WTC11 (cell line): ENCODE data around the gene STKLD1. TPM values are rescaled to one million over a fixed set of nuclear protein-coding genes. Genes with fewer than 3 reads are reported as not detected.

Experiments used
- ATAC-seq: fragments of 200-7000 bp; cut with Tn5 transposase; 2 replicates; pipeline ENCODE4 v1.10.0; 2021; ENCODE audit warnings: mild to moderate bottlenecking, moderate library complexity
- CTCF ChIA-PET: fragments of 300-600 bp; sonication (Branson Sonifier 250); formaldehyde crosslinking; loops from one replicate; lab custom pipeline; 2021; ENCODE audit warnings: antibody characterized with exemption; lab: Charles Lee
- POLR2A ChIA-PET: fragments of 350-600 bp; sonication (Branson Sonifier 250); formaldehyde crosslinking; loops from one replicate; lab custom pipeline; 2021; ENCODE audit warnings: antibody characterized with exemption; lab: Charles Lee
- DNase-seq: peaks from one replicate; pipeline ENCODE4 v3.0.0; 2021; ENCODE audit warnings: low spot score
- H3K27ac Mint-ChIP-seq: 2 replicates; pipeline ENCODE4 v1.8.0; 2021; ENCODE audit warnings: mixed read lengths
- H3K27me3 Mint-ChIP-seq: 2 replicates; pipeline ENCODE4 v1.8.0; 2021; ENCODE audit warnings: low read depth, mild to moderate bottlenecking, moderate library complexity, mixed read lengths
- H3K36me3 Mint-ChIP-seq: 2 replicates; pipeline ENCODE4 v1.8.0; 2021; ENCODE audit warnings: mixed read lengths
- H3K4me1 Mint-ChIP-seq: 2 replicates; pipeline ENCODE4 v1.8.0; 2022; ENCODE audit warnings: mixed read lengths
- H3K4me3 Mint-ChIP-seq: 2 replicates; pipeline ENCODE4 v1.8.0; 2021; ENCODE audit warnings: mild to moderate bottlenecking, moderate library complexity, mixed read lengths
- H3K9me3 Mint-ChIP-seq: 2 replicates; pipeline ENCODE4 v1.8.0; 2021; ENCODE audit warnings: mixed read lengths
- CTCF ChIP-seq: fragments of 200-600 bp; IDR thresholded peaks from 2 replicates; pipeline ENCODE4 v1.8.0; 2022; ENCODE audit warnings: antibody characterized with exemption
- ESRRA ChIP-seq: sonication (generic); formaldehyde crosslinking; IDR thresholded peaks from 2 replicates; pipeline ENCODE4 v1.8.1; 2022; ENCODE audit warnings: mild to moderate bottlenecking, missing genetic modification reagents, borderline replicate concordance
- GABPB1 ChIP-seq: sonication (generic); formaldehyde crosslinking; IDR thresholded peaks from 2 replicates; pipeline ENCODE4 v1.8.1; 2023; ENCODE audit warnings: mild to moderate bottlenecking, missing genetic modification reagents
- MAX ChIP-seq: sonication (generic); formaldehyde crosslinking; IDR thresholded peaks from 2 replicates; pipeline ENCODE4 v1.8.0; 2022; ENCODE audit warnings: mild to moderate bottlenecking, missing genetic modification reagents
- MXD4 ChIP-seq: fragments of 250-450 bp; sonication (Bioruptor Pico); IDR thresholded peaks from 2 replicates; pipeline ENCODE4 v1.8.0; 2021; ENCODE audit warnings: mild to moderate bottlenecking, moderate library complexity, borderline replicate concordance
- PREB ChIP-seq: sonication (generic); formaldehyde crosslinking; IDR thresholded peaks from 2 replicates; pipeline ENCODE4 v1.8.1; 2022; ENCODE audit warnings: mild to moderate bottlenecking, missing genetic modification reagents, moderate library complexity, borderline replicate concordance
- SMAD4 ChIP-seq: sonication (generic); formaldehyde crosslinking; IDR thresholded peaks from 2 replicates; pipeline ENCODE4 v1.8.0; 2022; ENCODE audit warnings: mild to moderate bottlenecking, missing genetic modification reagents
- SOX15 ChIP-seq: fragments of 250-450 bp; sonication (Bioruptor Pico); IDR thresholded peaks from 2 replicates; pipeline ENCODE4 v1.9.0; 2021; ENCODE audit warnings: mild to moderate bottlenecking
- TCF7 ChIP-seq: sonication (generic); formaldehyde crosslinking; IDR thresholded peaks from 2 replicates; pipeline ENCODE4 v1.8.0; 2022; ENCODE audit warnings: mild to moderate bottlenecking, low read depth, missing genetic modification reagents, moderate library complexity
- ZNF138 ChIP-seq: sonication (generic); formaldehyde crosslinking; conservative IDR thresholded peaks from 2 replicates; pipeline ENCODE4 v1.8.1; 2022; ENCODE audit warnings: mild to moderate bottlenecking, moderate library complexity, missing genetic modification reagents
- ZNF263 ChIP-seq: sonication (generic); formaldehyde crosslinking; IDR thresholded peaks from 2 replicates; pipeline ENCODE4 v1.8.1; 2022; ENCODE audit warnings: low read depth, mild to moderate bottlenecking, moderate library complexity, missing genetic modification reagents
- ZNF416 ChIP-seq: fragments of 250-450 bp; sonication (Bioruptor Pico); IDR thresholded peaks from 2 replicates; pipeline ENCODE4 v1.9.0; 2021; ENCODE audit warnings: mild to moderate bottlenecking, inconsistent platforms
- ZNF423 ChIP-seq: fragments of 250-450 bp; sonication (Bioruptor Pico); IDR thresholded peaks from 2 replicates; pipeline ENCODE4 v2.1.2; 2022; ENCODE audit warnings: mild to moderate bottlenecking, moderate library complexity
- ZNF512 ChIP-seq: sonication (generic); formaldehyde crosslinking; IDR thresholded peaks from 2 replicates; pipeline ENCODE4 v1.8.1; 2022; ENCODE audit warnings: missing genetic modification reagents, borderline replicate concordance
- ZNF671 ChIP-seq: fragments of 250-450 bp; sonication (Bioruptor Pico); IDR thresholded peaks from 2 replicates; pipeline ENCODE4 v1.8.0; 2021; ENCODE audit warnings: mild to moderate bottlenecking
- total RNA-seq: library from RNA; stranded (reverse); gene quantifications from 3 replicates; pipeline ENCODE4 v1.2.3, GENCODE V29; 2021
- TF ChIP-seq, protein P1 (sequence below): sonication (generic); formaldehyde crosslinking; IDR thresholded peaks from 2 replicates; pipeline ENCODE4 v1.8.0; 2022; ENCODE audit warnings: mild to moderate bottlenecking, missing genetic modification reagents
- TF ChIP-seq, protein P2 (sequence below): fragments of 250-450 bp; sonication (Bioruptor Pico); IDR thresholded peaks from 2 replicates; pipeline ENCODE4 v1.9.0; 2021; ENCODE audit warnings: mild to moderate bottlenecking
- TF ChIP-seq, protein P3 (sequence below): sonication (generic); formaldehyde crosslinking; IDR thresholded peaks from 2 replicates; pipeline ENCODE4 v1.8.1; 2022; ENCODE audit warnings: low read depth, mild to moderate bottlenecking, moderate library complexity, missing genetic modification reagents, borderline replicate concordance
- TF ChIP-seq, protein P4 (sequence below): sonication (generic); formaldehyde crosslinking; IDR thresholded peaks from 2 replicates; pipeline ENCODE4 v1.8.0; 2023; ENCODE audit warnings: missing genetic modification reagents

Gene STKLD1
- total RNA-seq, 1 experiment from 2014 or later = 0.98 TPM

- POLR2A ChIA-PET = no interaction called here
Measured at GRCh38 chr9:133396952-133397351, 20.8 kb downstream of the STKLD1 start.

GRCh38 chr9:133397370-133397769, 21.2 kb downstream of the STKLD1 start:
- Mint-ChIP-seq H3K4me1 (no peaks in the 10 kb centered on the region), H3K27ac (no peak overlapping the region), H3K4me3 (no peak overlapping the region), H3K27me3 (peaks cover 4% of the 10 kb centered on the region), H3K36me3 (no peaks in the 10 kb centered on the region), H3K9me3 (no peaks in the 10 kb centered on the region)
- CTCF ChIA-PET = interaction anchor here (0.5 to 3.6 kb wide), 6 partner anchors 11 to 268 kb away, joined by 3 to 13 read pairs (median 4); partner anchors contain the start of genes ADAMTS13 and REXO4
- ATAC-seq (no peak), DNase-seq (no peak)
- POLR2A ChIA-PET = no interaction called here
- TF ChIP-seq ZNF138 (CRISPR knock-in tag) = no peak
- TF ChIP-seq, protein P1, sequence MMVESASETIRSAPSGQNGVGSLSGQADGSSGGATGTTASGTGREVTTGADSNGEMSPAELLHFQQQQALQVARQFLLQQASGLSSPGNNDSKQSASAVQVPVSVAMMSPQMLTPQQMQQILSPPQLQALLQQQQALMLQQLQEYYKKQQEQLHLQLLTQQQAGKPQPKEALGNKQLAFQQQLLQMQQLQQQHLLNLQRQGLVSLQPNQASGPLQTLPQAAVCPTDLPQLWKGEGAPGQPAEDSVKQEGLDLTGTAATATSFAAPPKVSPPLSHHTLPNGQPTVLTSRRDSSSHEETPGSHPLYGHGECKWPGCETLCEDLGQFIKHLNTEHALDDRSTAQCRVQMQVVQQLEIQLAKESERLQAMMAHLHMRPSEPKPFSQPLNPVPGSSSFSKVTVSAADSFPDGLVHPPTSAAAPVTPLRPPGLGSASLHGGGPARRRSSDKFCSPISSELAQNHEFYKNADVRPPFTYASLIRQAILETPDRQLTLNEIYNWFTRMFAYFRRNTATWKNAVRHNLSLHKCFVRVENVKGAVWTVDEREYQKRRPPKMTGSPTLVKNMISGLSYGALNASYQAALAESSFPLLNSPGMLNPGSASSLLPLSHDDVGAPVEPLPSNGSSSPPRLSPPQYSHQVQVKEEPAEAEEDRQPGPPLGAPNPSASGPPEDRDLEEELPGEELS = no peak
- TF ChIP-seq, protein P2, sequence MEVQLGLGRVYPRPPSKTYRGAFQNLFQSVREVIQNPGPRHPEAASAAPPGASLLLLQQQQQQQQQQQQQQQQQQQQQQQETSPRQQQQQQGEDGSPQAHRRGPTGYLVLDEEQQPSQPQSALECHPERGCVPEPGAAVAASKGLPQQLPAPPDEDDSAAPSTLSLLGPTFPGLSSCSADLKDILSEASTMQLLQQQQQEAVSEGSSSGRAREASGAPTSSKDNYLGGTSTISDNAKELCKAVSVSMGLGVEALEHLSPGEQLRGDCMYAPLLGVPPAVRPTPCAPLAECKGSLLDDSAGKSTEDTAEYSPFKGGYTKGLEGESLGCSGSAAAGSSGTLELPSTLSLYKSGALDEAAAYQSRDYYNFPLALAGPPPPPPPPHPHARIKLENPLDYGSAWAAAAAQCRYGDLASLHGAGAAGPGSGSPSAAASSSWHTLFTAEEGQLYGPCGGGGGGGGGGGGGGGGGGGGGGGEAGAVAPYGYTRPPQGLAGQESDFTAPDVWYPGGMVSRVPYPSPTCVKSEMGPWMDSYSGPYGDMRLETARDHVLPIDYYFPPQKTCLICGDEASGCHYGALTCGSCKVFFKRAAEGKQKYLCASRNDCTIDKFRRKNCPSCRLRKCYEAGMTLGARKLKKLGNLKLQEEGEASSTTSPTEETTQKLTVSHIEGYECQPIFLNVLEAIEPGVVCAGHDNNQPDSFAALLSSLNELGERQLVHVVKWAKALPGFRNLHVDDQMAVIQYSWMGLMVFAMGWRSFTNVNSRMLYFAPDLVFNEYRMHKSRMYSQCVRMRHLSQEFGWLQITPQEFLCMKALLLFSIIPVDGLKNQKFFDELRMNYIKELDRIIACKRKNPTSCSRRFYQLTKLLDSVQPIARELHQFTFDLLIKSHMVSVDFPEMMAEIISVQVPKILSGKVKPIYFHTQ (CRISPR knock-in tag) = no peak
- no peak for TF ChIP-seq TCF7 (CRISPR knock-in tag)
- TF ChIP-seq ZNF671 (CRISPR knock-in tag) = no peak
- no peak for TF ChIP-seq ZNF263 (CRISPR knock-in tag)
- TF ChIP-seq, protein P3, sequence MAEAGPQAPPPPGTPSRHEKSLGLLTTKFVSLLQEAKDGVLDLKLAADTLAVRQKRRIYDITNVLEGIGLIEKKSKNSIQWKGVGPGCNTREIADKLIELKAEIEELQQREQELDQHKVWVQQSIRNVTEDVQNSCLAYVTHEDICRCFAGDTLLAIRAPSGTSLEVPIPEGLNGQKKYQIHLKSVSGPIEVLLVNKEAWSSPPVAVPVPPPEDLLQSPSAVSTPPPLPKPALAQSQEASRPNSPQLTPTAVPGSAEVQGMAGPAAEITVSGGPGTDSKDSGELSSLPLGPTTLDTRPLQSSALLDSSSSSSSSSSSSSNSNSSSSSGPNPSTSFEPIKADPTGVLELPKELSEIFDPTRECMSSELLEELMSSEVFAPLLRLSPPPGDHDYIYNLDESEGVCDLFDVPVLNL (CRISPR knock-in tag) = no peak
- no peak for TF ChIP-seq ZNF416 (CRISPR knock-in tag)
- no peak for TF ChIP-seq ZNF423 (CRISPR knock-in tag)
- TF ChIP-seq, protein P4, sequence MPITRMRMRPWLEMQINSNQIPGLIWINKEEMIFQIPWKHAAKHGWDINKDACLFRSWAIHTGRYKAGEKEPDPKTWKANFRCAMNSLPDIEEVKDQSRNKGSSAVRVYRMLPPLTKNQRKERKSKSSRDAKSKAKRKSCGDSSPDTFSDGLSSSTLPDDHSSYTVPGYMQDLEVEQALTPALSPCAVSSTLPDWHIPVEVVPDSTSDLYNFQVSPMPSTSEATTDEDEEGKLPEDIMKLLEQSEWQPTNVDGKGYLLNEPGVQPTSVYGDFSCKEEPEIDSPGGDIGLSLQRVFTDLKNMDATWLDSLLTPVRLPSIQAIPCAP = no peak
- no peak for TF ChIP-seq SOX15 (CRISPR knock-in tag)
- TF ChIP-seq GABPB1 (CRISPR knock-in tag) = no peak
- no peak for TF ChIP-seq MXD4
- no peak for TF ChIP-seq PREB

More at GRCh38 chr9:133396952-133397351, 20.8 kb downstream of the STKLD1 start:
- peaks cover 6% of the 10 kb centered on the region for H3K27me3 Mint-ChIP-seq
- CTCF ChIA-PET = interaction anchor here (0.5 to 3.6 kb wide), 5 partner anchors 11 to 268 kb away, joined by 3 to 13 read pairs (median 5); partner anchors contain the start of genes ADAMTS13 and REXO4
- H3K4me1 Mint-ChIP-seq = no peaks in the 10 kb centered on the region
- TF ChIP-seq ESRRA (CRISPR knock-in tag) (no peak), SOX15 (CRISPR knock-in tag) (no peak), SMAD4 (CRISPR knock-in tag) (no peak), ZNF512 (no peak), CTCF (peak; percentile 24; the same call in 1 of the 2 replicates), MAX (CRISPR knock-in tag) (peak; percentile 31; the same call in 1 of the 2 replicates)
- H3K4me3 Mint-ChIP-seq = no peak overlapping the region
- DNase-seq (peak; percentile 82), ATAC-seq (peak; percentile 90)
- no peaks in the 10 kb centered on the region for H3K9me3 Mint-ChIP-seq
- H3K27ac Mint-ChIP-seq = no peak overlapping the region
- H3K36me3 Mint-ChIP-seq = no peaks in the 10 kb centered on the region
